MV-4-11 (cell line): Measurements from ENCODE around the gene NCOA7.
"Not testable (repeated sequence)": the region's sequence is repeated elsewhere in the genome, so short reads cannot be mapped to it uniquely, and the experiment has no call there.

Experiments used
- DNase-seq: peaks from one replicate; lab custom pipeline; 2025; lab: John Stamatoyannopoulos, UW

The NCOA7 gene

GRCh38 chr6:125867483-125867942 lies 76.8 kb downstream of the NCOA7 start:
- no peak for DNase-seq

DNA sequence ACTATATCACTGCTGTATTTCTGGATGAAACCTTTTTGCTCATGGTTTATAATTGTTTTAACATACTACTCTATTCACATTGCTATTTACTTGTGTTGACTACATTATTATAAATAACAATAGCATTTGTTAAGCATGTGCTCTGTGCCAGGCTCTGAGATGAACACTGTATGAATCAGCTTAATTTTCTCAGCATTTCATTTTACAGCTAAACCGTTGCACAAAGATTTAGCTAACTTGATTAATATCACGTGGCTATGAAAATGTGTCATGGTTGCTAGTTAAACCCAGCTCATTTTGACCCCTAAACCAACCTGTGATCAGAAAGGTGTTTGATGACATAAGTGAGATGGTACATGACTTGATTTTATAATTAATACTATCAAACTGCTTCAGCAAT lies 77.5 kb downstream of the NCOA7 start:
- DNase-seq = no peak

- no peak for DNase-seq
Measured at GRCh38 chr6:125868678-125869395, 78.1 kb downstream of the NCOA7 start.

- no peak for DNase-seq
Measured at GRCh38 chr6:125869427-125869826, 78.7 kb downstream of the NCOA7 start.

DNA sequence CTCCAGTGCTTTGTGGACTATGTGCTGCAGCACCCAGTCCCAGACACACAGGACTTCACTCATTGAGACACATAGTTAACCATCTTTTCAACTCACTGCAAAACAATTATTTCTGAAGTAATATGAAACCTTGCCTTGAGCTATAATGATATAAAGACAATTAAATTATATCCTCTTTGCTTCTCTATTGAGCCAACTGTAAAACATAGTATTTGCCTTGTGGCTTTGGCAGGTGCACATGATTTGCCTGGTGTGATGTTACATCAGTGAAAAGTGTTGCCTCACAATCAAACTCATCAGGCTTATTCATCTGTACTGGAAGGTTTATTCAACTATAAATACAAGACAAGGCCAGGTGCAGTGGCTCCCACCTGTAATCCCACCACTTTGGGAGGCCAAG lies 80.6 kb downstream of the NCOA7 start:
- no peak for DNase-seq

GRCh38 chr6:125872259-125872921 lies 81.6 kb downstream of the NCOA7 start:
- DNase-seq = no peak

GRCh38 chr6:125882243-125882642 lies 91.5 kb downstream of the NCOA7 start:
- no peak for DNase-seq

DNA sequence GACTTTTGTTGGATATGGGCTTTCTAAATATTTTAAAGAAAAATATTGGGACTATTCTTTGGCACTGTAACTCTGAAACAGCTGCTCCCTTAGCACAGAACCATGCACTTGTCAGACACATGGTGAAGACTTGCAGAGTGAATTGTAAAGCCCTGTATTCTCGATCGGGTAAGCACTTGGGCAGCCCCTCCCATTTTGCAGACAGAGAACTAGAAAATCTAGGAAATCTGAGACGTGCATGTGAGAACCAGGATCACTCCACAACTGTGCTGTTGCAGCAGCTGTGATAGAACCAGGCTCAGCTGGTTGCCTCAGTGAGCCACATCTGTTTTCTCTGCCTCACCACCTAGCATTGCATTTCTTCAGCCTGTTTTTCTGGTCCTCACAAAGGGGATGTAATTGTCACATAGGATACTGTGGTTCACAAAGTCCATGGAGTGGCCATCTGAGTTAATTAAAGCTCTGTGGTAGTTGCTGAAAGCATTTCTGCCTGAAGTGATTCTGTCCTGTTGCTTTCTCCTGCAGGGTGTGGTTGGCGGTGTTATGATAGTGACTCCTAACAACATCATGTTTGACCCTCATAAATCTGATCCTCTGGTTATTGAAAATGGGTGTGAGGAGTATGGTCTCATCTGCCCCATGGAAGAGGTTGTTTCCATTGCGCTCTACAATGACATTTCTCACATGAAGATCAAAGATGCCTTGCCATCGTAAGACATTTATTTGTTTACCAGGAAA lies 94.0 kb downstream of the NCOA7 start:
- no peak for DNase-seq

DNA sequence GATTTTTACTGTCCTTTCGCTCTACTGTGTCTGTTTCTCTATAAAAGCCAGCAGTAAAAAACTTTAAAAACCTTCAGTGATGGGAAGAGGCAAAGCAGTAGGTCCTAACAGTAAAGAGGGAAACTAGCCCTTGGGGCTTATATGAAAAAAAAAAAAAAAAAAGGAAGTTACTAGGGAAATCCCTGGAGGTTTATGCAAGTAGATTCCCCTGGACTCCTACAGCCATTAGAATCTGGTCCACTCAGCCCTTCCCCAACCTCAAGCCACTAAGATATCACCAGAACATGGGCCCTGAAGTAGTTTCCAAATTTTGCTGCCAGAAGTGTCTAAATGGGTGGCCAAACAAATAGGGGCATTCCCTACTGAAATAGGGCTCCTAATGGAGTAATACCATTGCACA lies 95.3 kb downstream of the NCOA7 start:
- DNase-seq = peak; percentile 42

DNA sequence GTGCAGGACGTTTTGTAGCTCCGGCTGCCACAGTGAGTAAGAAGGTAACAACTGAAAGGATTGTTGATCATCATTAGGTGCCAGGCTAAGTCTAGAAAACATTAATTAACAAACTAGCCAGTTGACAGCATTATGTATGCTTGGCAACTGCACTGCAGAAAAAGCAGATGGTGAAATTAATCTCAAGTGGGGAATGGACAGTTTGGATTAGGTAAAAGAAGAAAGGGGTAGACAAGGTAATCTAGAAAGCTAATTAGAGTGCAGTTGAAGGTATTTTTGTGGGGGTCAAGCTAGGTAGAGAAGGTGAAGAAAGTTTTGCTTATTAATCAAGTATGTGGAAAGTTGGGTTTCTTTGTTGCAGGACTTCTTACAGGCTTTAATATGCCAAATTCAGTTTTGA lies 96.2 kb downstream of the NCOA7 start:
- DNase-seq = no peak

- no peak for DNase-seq
Measured at GRCh38 chr6:125887372-125887771, 96.6 kb downstream of the NCOA7 start.

GRCh38 chr6:125888989-125889656 lies 98.4 kb downstream of the NCOA7 start:
- DNase-seq = peak; percentile 4

DNA sequence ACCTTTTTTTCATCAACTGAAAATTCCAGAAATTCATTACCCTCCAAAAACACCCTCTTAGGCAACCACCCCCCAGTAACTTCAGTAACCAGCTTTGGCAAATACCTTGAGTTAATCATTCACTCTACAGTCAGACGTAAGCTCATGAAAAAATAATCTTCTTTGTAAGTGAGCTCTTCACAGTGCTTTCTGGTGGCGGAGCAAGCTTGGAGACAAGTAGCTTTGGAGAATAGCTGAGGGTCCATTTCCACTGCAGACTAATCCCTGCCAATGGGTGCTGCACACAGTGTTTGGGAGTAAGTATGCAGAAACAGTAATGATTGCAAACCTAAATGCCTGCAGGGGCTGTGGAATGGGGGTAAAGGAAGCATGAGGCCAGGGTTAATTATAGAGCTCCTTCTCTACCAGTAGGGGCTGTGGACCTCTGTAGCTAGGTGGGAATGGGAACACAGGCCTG lies 109.0 kb downstream of the NCOA7 start:
- DNase-seq = no peak

GRCh38 chr6:125904871-125905270 lies 114.1 kb downstream of the NCOA7 start:
- peak; percentile 58 for DNase-seq

- DNase-seq = peak; percentile 30
Measured at GRCh38 chr6:125906158-125906998, 115.6 kb downstream of the NCOA7 start.

- peak; percentile 84 for DNase-seq
Measured at GRCh38 chr6:125910527-125910926, 119.8 kb downstream of the NCOA7 start.

DNA sequence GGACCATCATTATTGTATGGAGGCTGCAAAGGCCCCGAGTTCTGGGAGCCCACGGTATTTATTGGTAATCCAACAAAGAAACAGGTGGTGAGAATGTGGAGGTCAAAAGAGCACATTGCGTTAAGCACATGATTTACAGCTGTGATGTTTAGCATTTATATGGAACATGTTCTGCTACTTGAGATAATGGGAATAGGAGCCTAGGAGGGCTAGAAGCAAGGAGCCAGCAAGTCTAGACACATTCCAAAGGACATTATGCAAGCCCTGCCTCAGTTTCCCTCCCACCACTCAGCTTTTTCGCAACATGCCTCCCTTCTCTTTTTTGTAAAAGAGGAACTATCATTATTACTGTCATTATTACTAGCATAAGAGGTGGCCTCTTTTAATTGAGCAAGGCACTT lies 120.3 kb downstream of the NCOA7 start:
- peak; percentile 36 for DNase-seq

DNA sequence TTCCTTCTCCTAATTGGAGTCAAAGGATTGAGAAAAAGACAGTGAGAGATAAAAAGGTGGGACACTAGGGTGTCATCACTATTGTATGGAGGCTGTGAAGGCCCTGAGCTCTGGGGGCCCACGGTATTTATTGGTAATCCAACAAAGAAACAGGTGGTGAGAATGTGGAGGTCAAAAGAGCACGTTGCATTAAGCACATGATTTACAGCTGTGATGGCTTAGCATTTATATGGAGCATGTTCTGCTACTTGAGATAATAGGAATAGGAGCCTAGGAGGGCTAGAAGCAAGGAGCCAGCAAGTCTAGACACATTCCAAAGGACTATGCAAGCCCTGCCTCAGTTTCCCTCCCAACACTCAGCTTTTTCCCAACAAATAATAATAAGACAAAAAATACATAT lies 121.7 kb downstream of the NCOA7 start:
- not testable (repeated sequence) for DNase-seq

DNA sequence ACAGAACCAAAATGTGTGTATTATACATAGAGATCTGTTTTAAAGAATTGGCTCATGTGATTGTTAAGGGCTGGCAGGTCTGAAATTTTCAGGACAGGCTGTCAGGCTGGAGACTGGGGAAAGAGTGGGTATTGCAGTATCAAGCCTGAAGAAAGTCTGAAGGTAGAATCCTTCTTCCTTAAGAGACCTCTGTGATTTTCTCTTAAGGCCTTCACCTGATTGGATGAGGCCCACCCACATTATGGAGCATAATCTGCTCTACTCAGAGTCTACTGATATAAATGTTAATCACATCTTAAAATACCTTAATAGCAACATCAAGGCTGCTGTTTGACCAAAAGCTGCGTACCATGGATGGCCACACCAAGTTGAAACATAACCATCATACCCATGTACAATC lies 122.4 kb downstream of the NCOA7 start:
- DNase-seq = no peak

DNA sequence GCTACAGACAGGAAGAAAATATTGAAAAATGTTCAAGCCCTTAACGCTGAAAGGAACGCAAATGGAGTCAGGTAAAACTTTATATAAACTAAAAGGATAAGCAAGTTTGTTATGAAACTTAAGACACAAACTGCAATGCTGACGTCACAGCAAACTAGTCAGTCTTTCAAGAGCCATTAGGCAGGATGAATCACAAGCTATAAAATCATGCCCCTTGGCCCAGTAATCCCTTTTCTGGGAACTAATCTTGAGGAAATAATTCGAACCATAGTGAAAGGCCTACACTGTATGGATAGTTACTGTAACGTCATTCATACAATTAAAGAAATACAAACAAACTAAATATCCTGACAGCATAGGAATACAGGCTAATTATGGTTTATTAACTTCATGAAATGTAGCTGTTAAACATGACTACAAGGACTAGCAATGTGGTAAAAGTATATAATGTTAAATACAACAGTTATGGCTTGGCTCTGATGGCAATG lies 123.1 kb downstream of the NCOA7 start:
- DNase-seq = peak; percentile 60

DNA sequence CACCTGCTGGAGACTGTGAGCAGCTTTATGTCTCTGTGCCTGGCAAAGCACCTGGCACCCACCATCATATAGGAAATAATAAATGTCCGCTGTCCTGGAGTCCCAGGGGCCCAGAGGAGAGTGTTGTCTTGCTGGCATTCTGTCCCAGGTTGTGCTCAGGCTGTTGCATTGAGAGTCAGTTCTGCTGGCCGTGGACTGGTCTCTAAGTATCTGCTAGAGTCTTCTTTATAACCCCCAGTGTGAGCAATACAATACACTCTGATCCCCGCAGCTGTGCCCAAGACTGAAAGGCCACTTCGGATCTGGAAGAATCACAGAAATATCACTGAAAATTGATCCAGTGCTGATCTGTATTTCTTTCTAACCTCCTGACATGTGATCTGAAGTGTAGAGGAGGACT lies 127.5 kb downstream of the NCOA7 start:
- DNase-seq = no peak
